HG03469 (cell line): Measurements from ENCODE around the gene TBC1D17.

Experiments used
- ATAC-seq: cut with Tn5 transposase; IDR thresholded peaks from one replicate; pipeline ENCODE4 v1.9.1; 2021; ENCODE audit warnings: mild to moderate bottlenecking, moderate library complexity, moderate number of reproducible peaks; ENCODE audit not compliant: unreplicated experiment

Gene TBC1D17

GRCh38 chr19:49875177-49875576, 2.3 kb upstream of the TBC1D17 start:
- no peak for ATAC-seq

- ATAC-seq: no peak
Measured at GRCh38 chr19:49875857-49876421, 1.6 kb upstream of the TBC1D17 start.

GRCh38 chr19:49876422-49877019, 981 bp upstream of the TBC1D17 start:
- ATAC-seq: peak; percentile 27

DNA sequence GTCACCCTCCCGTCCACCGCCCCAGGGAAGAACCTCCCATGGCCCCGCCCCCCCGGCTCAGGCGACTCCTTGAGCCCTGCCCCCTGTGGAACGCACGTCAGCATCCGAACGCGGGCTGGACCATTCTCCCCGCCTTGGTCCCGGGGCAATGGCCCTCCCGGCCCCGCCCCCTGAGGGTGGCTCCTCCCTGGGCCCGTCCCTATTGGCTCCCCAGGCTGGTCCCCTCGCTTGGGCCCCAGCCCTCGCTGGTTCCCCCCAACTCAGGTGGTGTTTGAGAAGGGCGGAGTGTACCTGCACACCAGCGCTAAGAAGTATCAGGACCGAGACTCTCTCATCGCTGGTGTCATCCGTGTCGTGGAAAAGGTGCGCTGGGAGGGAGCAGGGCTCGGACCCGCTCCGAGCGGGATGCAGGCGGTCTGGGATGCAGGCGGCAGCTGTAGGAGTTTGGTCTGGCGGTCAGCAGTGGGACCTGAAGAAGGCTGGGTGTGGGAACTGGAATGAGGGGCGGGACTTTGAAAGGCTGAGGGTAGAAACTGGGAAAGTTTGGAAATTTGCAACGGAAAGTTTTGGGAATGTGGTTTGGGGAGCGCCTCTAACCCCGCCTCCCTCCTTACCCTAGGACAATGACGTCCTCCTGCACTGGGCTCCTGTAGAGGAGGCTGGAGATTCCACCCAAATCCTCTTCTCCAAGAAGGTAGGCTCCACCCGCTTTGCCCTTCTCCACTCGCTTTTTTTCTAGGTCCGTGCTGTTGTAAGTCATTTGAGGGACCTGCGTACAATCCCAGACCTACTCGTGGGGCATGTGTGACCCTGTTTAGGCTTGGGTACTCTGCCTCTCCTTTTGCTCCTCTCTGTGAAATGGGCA, 609 bp downstream of the TBC1D17 start:
- peak; percentile 17 for ATAC-seq

DNA sequence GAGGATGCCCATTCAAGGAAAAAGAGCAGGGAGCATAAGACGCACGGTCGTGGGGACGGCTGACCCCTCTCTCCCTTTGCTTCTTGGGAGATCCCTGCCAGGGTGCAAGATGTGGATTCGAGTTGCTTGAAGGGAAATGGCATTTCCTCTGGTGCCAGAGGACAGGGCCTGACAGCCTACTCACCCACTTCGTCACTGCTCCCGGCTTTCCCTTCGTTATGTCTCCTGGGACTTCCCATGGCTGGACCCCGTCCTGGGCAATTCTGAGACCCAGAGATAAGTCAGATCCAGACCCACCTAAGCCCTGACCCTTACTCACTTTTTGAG, 1.2 kb downstream of the TBC1D17 start:
- no peak for ATAC-seq

GRCh38 chr19:49879243-49879963, 1.9 kb downstream of the TBC1D17 start:
- ATAC-seq: no peak

GRCh38 chr19:49880162-49880869, 2.8 kb downstream of the TBC1D17 start:
- no peak for ATAC-seq

GRCh38 chr19:49881186-49881585, 3.7 kb downstream of the TBC1D17 start:
- no peak for ATAC-seq

- ATAC-seq: no peak
Measured at GRCh38 chr19:49881672-49882394, 4.3 kb downstream of the TBC1D17 start.

GRCh38 chr19:49882643-49883042, 5.1 kb downstream of the TBC1D17 start:
- no peak for ATAC-seq

DNA sequence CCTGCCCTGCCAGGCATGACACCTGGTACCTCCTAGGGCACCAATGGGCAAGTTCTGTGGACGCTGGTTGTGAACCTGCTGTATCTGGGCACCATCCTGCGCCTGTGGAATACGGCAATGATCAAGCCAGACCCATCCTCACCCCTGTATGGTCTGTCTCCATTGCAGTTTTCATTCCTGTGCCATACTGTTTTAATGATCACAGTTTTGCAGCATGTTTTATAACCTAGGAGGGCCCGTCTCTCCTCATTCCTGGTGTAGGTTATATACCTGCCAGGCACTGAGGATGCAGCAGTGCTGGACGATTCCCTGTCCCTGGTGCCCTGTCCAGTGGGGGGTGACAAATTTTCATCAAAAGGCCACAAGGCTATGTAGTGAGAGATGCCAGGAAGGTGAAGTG, 5.6 kb downstream of the TBC1D17 start:
- no peak for ATAC-seq

- ATAC-seq: no peak
Measured at GRCh38 chr19:49884109-49884508, 6.6 kb downstream of the TBC1D17 start.

DNA sequence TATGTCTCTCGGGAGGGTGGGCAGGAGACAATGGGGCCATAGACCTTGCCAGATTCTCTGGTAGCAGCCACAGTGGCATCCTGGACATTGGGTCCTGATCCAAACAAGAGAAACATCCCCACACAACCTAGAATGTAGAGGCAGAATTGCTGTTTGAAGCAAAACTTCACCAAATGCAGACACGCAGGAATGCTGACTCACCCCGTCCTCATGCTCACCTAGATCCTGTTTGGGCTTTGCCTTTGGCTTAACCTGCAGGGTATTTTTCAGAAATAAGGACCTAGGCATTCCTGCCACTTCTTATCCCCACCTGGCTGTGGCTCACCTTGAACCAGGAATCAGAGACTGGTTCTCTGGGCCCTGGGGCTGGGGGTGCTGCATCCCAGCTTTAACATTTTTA, 7.3 kb downstream of the TBC1D17 start:
- ATAC-seq: no peak

- no peak for ATAC-seq
Measured at GRCh38 chr19:49887037-49887664, 9.6 kb downstream of the TBC1D17 start.

DNA sequence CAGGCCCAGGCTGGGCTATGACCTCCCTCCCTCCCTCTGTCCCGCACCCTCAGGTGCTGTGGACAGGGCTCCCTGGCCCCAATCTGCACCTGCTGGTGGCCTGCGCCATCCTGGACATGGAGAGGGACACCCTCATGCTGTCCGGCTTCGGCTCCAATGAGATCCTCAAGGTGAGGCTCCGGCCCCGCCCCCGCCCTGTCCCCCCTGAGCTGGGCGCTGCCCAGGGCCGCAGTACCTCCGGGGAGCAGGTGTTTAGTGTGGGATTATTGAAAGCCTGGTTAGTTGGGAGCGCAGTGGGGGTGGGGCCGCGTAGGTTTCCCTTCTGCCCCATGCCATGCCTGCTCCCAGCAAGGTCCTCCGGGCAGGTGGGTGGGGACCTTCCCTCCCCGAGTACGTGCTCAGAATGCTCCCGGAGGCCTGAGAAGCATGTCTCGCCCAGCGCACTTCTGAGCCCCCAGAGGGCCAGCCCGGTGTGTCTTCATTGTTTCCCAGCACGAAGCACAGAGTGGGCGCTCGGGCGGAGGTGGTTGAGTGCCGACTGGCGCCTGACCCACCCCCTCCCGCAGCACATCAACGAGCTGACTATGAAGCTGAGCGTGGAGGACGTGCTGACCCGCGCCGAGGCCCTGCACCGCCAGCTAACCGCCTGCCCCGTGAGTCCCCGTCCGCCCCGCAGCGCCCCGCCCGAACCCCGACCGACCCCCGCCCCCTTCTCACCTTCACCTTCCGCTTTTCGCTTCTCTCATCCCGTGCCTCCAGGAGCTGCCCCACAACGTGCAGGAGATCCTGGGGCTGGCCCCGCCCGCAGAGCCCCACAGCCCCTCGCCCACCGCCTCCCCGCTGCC, 10.4 kb downstream of the TBC1D17 start:
- no peak for ATAC-seq

DNA sequence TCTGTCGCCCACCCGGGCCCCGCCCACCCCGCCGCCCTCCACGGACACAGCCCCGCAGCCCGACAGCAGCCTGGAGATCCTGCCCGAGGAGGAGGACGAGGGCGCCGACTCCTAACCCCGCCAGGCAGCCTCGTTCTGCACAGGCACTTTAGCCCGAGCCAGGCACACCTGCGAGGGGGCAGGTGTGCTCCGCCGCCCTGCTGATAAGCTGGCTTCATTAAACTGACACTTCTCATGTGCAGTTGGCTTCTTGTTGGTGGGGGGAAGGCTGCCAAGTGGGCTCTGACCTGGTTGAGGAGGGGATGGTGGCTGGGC, 11.0 kb downstream of the TBC1D17 start:
- no peak for ATAC-seq

GRCh38 chr19:49889038-49889686, 11.7 kb downstream of the TBC1D17 start:
- ATAC-seq: no peak

- no peak for ATAC-seq
Measured at GRCh38 chr19:49889687-49890348, 12.3 kb downstream of the TBC1D17 start.
